GM19452 (cell line): ENCODE measurements around the gene FASN.
"Not testable (repeated sequence)": the region's sequence is repeated elsewhere in the genome, so short reads cannot be mapped to it uniquely, and the experiment has no call there.

ENCODE experiments used
- ATAC-seq: cut with Tn5 transposase; IDR thresholded peaks from one replicate; pipeline ENCODE4 v1.9.1; 2021; ENCODE audit not compliant: unreplicated experiment

Gene FASN

GRCh38 chr17:82098169-82098938 is at the start of gene FASN:
FASN (minus strand) TSS chr17:82098236; CDS start chr17:82096445, 1,791 bp downstream.
- peak; percentile 67 for ATAC-seq

- no peak for ATAC-seq
These were observed 48.9 kb upstream of the FASN start for GRCh38 chr17:82146663-82147654.

- ATAC-seq, result no peak
These were observed 47.6 kb upstream of the FASN start for GRCh38 chr17:82145550-82146155.

GRCh38 chr17:82143333-82143732 is 45.3 kb upstream of the FASN start:
- ATAC-seq, result no peak

GRCh38 chr17:82139961-82140360 is 41.9 kb upstream of the FASN start:
- ATAC-seq, result not testable (repeated sequence)

- no peak for ATAC-seq
These were observed 40.5 kb upstream of the FASN start for GRCh38 chr17:82138511-82138992.

- ATAC-seq, result no peak
These were observed 36.1 kb upstream of the FASN start for GRCh38 chr17:82134101-82134500.

- ATAC-seq, result not testable (repeated sequence)
These were observed 35.3 kb upstream of the FASN start for GRCh38 chr17:82133166-82133953.

- ATAC-seq, result no peak
These were observed 31.1 kb upstream of the FASN start for GRCh38 chr17:82129095-82129494.

- ATAC-seq, result no peak
These were observed 30.3 kb upstream of the FASN start for GRCh38 chr17:82128287-82128686.

GRCh38 chr17:82127704-82128103 is 29.7 kb upstream of the FASN start:
- ATAC-seq, result no peak

GRCh38 chr17:82127315-82127595 is 29.2 kb upstream of the FASN start:
- no peak for ATAC-seq

- no peak for ATAC-seq
These were observed 28.7 kb upstream of the FASN start for GRCh38 chr17:82126556-82127314.

- no peak for ATAC-seq
These were observed 26.1 kb upstream of the FASN start for GRCh38 chr17:82124101-82124500.

GRCh38 chr17:82121660-82122629 is 23.9 kb upstream of the FASN start:
- no peak for ATAC-seq

GRCh38 chr17:82121246-82121645 is 23.2 kb upstream of the FASN start:
- ATAC-seq, result no peak

- ATAC-seq, result no peak
These were observed 22.1 kb upstream of the FASN start for GRCh38 chr17:82120148-82120547.

- no peak for ATAC-seq
These were observed 20.9 kb upstream of the FASN start for GRCh38 chr17:82118815-82119380.
